Measurements from ENCODE around the gene NPAS3.
A peak's percentile ranks its signal among the peaks of the same experiment; 100 is the strongest.

The NPAS3 gene

DNA sequence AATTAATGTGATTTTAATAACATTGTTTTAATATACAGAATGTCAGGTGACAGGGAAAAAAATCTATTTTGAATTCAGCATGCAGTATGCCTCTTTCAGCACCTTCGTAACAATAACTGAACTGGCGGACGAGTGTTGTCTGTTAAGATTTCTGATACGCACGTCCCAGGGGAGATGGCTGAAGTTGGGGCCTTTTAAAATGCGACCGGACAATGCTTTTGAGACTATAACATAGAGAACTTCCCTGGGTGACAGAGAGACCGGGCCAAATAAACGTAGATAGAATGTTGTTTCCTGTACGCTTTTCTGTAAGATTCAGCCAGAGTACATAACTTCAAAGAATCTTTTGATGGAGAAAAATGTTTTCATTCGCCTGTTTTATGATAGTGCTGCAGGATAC is 772.5 kb downstream of the NPAS3 start:
- H3K4me3 ChIP-seq (ENCODE audit: control insufficient read depth, low read depth, low read length), result no peak overlapping the region
- no peak for DNase-seq (ENCODE audit: low read depth)
- TF ChIP-seq, protein P1, sequence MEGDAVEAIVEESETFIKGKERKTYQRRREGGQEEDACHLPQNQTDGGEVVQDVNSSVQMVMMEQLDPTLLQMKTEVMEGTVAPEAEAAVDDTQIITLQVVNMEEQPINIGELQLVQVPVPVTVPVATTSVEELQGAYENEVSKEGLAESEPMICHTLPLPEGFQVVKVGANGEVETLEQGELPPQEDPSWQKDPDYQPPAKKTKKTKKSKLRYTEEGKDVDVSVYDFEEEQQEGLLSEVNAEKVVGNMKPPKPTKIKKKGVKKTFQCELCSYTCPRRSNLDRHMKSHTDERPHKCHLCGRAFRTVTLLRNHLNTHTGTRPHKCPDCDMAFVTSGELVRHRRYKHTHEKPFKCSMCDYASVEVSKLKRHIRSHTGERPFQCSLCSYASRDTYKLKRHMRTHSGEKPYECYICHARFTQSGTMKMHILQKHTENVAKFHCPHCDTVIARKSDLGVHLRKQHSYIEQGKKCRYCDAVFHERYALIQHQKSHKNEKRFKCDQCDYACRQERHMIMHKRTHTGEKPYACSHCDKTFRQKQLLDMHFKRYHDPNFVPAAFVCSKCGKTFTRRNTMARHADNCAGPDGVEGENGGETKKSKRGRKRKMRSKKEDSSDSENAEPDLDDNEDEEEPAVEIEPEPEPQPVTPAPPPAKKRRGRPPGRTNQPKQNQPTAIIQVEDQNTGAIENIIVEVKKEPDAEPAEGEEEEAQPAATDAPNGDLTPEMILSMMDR (conservative IDR thresholded peaks at IDR 0.05; ENCODE audit: control insufficient read depth, insufficient read depth, low read depth, low read length), result no peak

DNA sequence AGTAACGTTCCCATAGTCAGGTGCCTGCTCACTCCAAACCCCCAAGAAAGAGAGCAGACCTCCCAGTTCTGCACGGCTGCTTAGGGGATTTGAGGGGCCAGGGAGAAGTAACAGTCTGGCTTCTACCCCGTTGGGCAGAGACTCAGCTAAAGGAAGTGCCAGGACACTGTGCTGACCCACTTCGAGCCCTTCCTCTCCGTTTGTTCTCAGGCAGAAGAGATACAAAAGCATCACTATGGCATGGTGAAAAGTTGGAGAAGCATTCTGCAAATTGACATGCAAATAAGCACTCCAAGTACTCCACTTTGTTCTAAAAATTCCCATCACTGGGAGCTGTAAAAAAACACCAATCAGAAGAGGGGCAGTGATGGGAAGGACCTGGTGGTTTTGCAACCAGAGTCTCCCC is 773.1 kb downstream of the NPAS3 start:
- no peak overlapping the region for H3K4me3 ChIP-seq (ENCODE audit: control insufficient read depth, low read depth, low read length)
- DNase-seq (ENCODE audit: low read depth), result no peak
- TF ChIP-seq, protein P1 (conservative IDR thresholded peaks at IDR 0.05; ENCODE audit: control insufficient read depth, insufficient read depth, low read depth, low read length), result no peak

DNA sequence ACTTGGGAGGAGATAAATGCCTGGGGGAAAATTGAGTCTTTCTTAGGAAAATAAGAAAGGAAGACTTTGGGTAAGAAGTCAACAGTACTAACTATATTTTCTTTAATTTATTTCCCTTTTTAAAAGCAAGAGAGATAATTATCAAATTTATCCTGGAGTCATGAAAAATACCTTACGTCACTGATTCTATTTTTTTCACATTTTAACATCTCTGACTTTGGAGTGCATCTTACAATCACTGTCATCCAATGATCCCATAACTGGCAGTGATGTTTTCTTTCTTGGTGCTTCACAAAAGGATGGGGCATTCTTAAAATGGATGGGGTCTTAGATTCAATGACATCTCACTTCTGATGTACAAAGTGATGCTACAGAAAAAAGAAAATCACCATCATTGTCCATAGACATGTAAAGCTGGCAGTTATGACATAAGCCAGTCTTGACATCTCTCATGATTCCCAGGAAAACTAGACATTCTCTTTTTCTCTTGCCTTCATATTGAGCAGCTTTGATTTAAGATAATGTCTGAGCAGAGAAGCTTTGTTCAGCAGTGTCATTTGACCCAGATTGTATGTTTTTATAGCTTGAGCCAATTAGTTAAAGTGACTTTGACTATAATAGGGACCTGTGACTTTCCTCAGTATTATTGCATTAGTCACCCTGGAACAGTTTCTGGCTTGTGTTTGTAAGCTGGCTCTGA is 776.0 kb downstream of the NPAS3 start:
- H3K4me3 ChIP-seq (ENCODE audit: control insufficient read depth, low read depth, low read length), result no peak overlapping the region
- DNase-seq (ENCODE audit: low read depth), result peak; percentile 65
- TF ChIP-seq, protein P1 (conservative IDR thresholded peaks at IDR 0.05; ENCODE audit: control insufficient read depth, insufficient read depth, low read depth, low read length), result no peak

DNA sequence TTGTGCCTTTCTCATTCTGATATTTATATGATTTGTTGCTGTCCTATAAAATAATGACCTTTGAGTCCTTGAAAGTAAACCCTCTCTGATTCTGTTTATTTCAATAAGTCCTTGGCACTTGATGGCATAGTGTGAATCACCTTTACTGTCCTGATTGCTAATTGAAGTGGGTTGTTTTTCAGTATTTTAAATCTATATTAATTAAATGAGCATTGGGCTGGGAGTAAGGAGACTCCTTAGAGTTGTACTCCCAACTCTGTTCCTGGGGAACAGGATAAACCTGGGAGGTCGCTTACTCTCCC is 776.5 kb downstream of the NPAS3 start:
- TF ChIP-seq, protein P1 (conservative IDR thresholded peaks at IDR 0.05; ENCODE audit: control insufficient read depth, insufficient read depth, low read depth, low read length), result no peak

DNA sequence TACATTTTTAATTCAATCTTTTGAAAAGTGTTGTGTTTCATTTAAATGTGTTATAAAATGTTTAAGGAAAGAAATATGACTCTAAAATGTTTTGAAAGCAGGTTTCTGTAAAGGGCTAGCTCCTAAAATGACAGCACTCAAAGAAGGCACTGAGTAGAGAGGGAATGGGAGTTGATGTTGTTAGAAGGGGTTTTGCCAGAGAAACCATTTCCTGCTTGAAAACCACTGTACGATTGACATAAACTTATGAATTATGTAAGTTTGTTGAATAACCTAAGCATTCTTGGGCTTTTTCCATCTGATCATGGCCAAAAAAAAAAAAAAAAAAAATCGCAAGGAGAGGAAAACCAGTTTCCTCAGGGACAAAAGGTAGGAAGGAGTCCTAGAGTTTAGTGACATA is 778.2 kb downstream of the NPAS3 start:
- no peak for DNase-seq (ENCODE audit: low read depth)
- TF ChIP-seq, protein P1 (conservative IDR thresholded peaks at IDR 0.05; ENCODE audit: control insufficient read depth, insufficient read depth, low read depth, low read length), result no peak
- no peak overlapping the region for H3K4me3 ChIP-seq (ENCODE audit: control insufficient read depth, low read depth, low read length)

More for the DNA sequence above, 776.5 kb downstream of the NPAS3 start:
- DNase-seq (ENCODE audit: low read depth), result no peak
- H3K4me3 ChIP-seq (ENCODE audit: control insufficient read depth, low read depth, low read length), result no peak overlapping the region

DNA sequence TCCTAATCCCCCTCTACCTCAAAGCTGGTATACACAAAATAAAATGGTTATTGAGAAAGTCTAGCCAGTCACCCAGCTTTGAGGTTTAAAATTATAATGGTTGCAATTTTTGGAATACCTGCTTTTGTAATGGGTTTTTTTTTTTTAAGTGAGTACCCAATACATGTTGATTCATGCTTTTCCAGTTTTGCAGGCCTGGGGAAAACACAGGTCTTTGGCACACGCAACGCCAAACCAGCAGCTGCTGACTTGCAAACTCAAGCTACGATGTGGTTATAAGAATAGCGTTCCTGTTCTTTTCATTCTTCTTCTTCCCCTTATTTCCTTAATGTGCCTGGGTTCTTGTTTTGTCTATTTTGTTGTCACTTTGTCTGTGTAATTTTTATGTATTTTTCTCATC is 779.2 kb downstream of the NPAS3 start:
- no peak overlapping the region for H3K4me3 ChIP-seq (ENCODE audit: control insufficient read depth, low read depth, low read length)
- no peak for DNase-seq (ENCODE audit: low read depth)
- TF ChIP-seq, protein P1 (conservative IDR thresholded peaks at IDR 0.05; ENCODE audit: control insufficient read depth, insufficient read depth, low read depth, low read length), result no peak

Measured in fibroblast of mammary gland (primary cell).